Upper lobe of right lung (tissue), 1 donor: ENCODE data around the gene GINS1. TPM values are rescaled to one million over a fixed set of nuclear protein-coding genes. Genes with fewer than 3 reads are reported as not detected.

Experiments used
- ATAC-seq: fragments of 200-7000 bp; cut with Tn5 transposase; one replicate; pipeline ENCODE4 v1.9.1; 2020; ENCODE audit warnings: mild to moderate bottlenecking, moderate library complexity
- DNase-seq: peaks from one replicate; pipeline ENCODE4 v3.0.0-alpha.2; 2020
- H3K27ac ChIP-seq: fragments of 200-600 bp; one replicate; pipeline ENCODE4 v1.8.0; 2022
- H3K27me3 ChIP-seq: fragments of 200-600 bp; one replicate; pipeline ENCODE4 v1.8.0; 2022; ENCODE audit warnings: mild to moderate bottlenecking
- H3K36me3 ChIP-seq: fragments of 200-600 bp; one replicate; pipeline ENCODE4 v1.8.0; 2022
- H3K4me1 ChIP-seq: fragments of 200-600 bp; one replicate; pipeline ENCODE4 v1.8.0; 2022
- H3K4me3 ChIP-seq: fragments of 200-600 bp; one replicate; pipeline ENCODE4 v1.8.0; 2022; ENCODE audit warnings: mild to moderate bottlenecking
- H3K9me3 ChIP-seq: fragments of 200-600 bp; one replicate; pipeline ENCODE4 v1.8.0; 2022
- CTCF ChIP-seq: fragments of 200-600 bp; IDR thresholded peaks from one replicate; pipeline ENCODE4 v1.8.0; 2022; ENCODE audit warnings: antibody characterized with exemption
- intact Hi-C: fragments of 100-400 bp; cut with DNase I; formaldehyde crosslinking; loops from one replicate; pipeline ENCODE4 v1.11.0; 2022
- total RNA-seq: library from RNA; stranded (reverse); fragmentation: NEBNext Ultra II Directional; extraction: Animal tissue kit (Norgen Biotek cat#: 25700); gene quantifications from one replicate; pipeline ENCODE4 v1.2.1, GENCODE V29; 2021
- donor health status: DM: no; HTN: yes; CAD: no; lungs with severe emphysema.

GINS1 gene
- total RNA-seq, 1 donor from 2014 or later, result 0.55 TPM

- intact Hi-C loops, result no loop called here
- no peak for ATAC-seq
- DNase-seq, result no peak
- Histone ChIP-seq H3K27me3 (no peaks in the 10 kb centered on the region), H3K36me3 (no peaks in the 10 kb centered on the region), H3K4me1 (no peaks in the 10 kb centered on the region), H3K27ac (no peak overlapping the region), H3K4me3 (no peak overlapping the region), H3K9me3 (no peaks in the 10 kb centered on the region)
- no peak for TF ChIP-seq CTCF
Observed at GRCh38 chr20:25481918-25482253, 74.4 kb downstream of the GINS1 start.

GRCh38 chr20:25483431-25484132, 76.1 kb downstream of the GINS1 start:
- Histone ChIP-seq H3K36me3 (no peaks in the 10 kb centered on the region), H3K9me3 (no peaks in the 10 kb centered on the region), H3K27ac (no peak overlapping the region), H3K4me1 (no peaks in the 10 kb centered on the region), H3K4me3 (no peak overlapping the region), H3K27me3 (no peaks in the 10 kb centered on the region)
- TF ChIP-seq CTCF, result no peak
- ATAC-seq (peak; percentile 44), DNase-seq (no peak)
- intact Hi-C loops, result no loop called here

- Histone ChIP-seq H3K9me3 (no peaks in the 10 kb centered on the region), H3K36me3 (peaks cover 4% of the 10 kb centered on the region), H3K27ac (no peak overlapping the region), H3K4me3 (no peak overlapping the region), H3K27me3 (no peaks in the 10 kb centered on the region), H3K4me1 (no peaks in the 10 kb centered on the region)
- no peak for TF ChIP-seq CTCF
- intact Hi-C loops, result no loop called here
- no peak for ATAC-seq
- no peak for DNase-seq
Observed at GRCh38 chr20:25484224-25484846, 76.9 kb downstream of the GINS1 start.

GRCh38 chr20:25484911-25485511, 77.5 kb downstream of the GINS1 start:
- ATAC-seq (no peak), DNase-seq (no peak)
- H3K27me3 ChIP-seq, result no peaks in the 10 kb centered on the region
- no peaks in the 10 kb centered on the region for H3K4me1 ChIP-seq
- no peaks in the 10 kb centered on the region for H3K9me3 ChIP-seq
- H3K4me3 ChIP-seq, result no peak overlapping the region
- H3K36me3 ChIP-seq, result peaks cover 4% of the 10 kb centered on the region
- intact Hi-C loops, result no loop called here
- TF ChIP-seq CTCF, result no peak
- no peak overlapping the region for H3K27ac ChIP-seq

GRCh38 chr20:25485872-25486271, 78.4 kb downstream of the GINS1 start:
- no peaks in the 10 kb centered on the region for H3K27me3 ChIP-seq
- H3K4me1 ChIP-seq, result no peaks in the 10 kb centered on the region
- DNase-seq (no peak), ATAC-seq (no peak)
- intact Hi-C loops, result no loop called here
- H3K4me3 ChIP-seq, result no peak overlapping the region
- no peaks in the 10 kb centered on the region for H3K9me3 ChIP-seq
- peaks cover 4% of the 10 kb centered on the region for H3K36me3 ChIP-seq
- TF ChIP-seq CTCF, result no peak
- no peak overlapping the region for H3K27ac ChIP-seq
